Muscle layer of colon (tissue), 2 donors: Measurements from ENCODE around the gene ST3GAL4.
"Not testable (repeated sequence)": the region's sequence is repeated elsewhere in the genome, so short reads cannot be mapped to it uniquely, and the experiment has no call there.

ENCODE experiments used
- H3K27ac ChIP-seq: one replicate; pipeline ENCODE4 v1.7.0; 2013; ENCODE audit warnings: low read depth, mild to moderate bottlenecking, low read length, moderate library complexity
- H3K27me3 ChIP-seq, 2 donors: one replicate each; pipeline ENCODE4 v1.7.0; 2013; ENCODE audit warnings: low read length in 2 of 2, mild to moderate bottlenecking in 2 of 2; ENCODE audit not compliant: insufficient read depth in 2 of 2, control insufficient read depth in 1 of 2
- H3K36me3 ChIP-seq: one replicate; pipeline ENCODE4 v1.7.0; 2013; ENCODE audit warnings: mild to moderate bottlenecking, low read length; ENCODE audit not compliant: insufficient read depth
- H3K4me1 ChIP-seq: one replicate; pipeline ENCODE4 v1.7.0; 2013; ENCODE audit warnings: mild to moderate bottlenecking, low read length; ENCODE audit not compliant: insufficient read depth
- H3K4me3 ChIP-seq, 2 donors: one replicate each; pipeline ENCODE4 v1.7.0; 2013; ENCODE audit warnings: low read length in 2 of 2, low read depth in 1 of 2, mild to moderate bottlenecking in 1 of 2, moderate library complexity in 1 of 2
- H3K9ac ChIP-seq: one replicate; pipeline ENCODE4 v1.7.0; 2013; ENCODE audit warnings: low read length
- H3K9me3 ChIP-seq: one replicate; pipeline ENCODE4 v1.7.0; 2013; ENCODE audit warnings: mild to moderate bottlenecking, low read length
- donor health status: abdominal sarcoma.
- donor health status: Adenocarcinoma of cecum.

ST3GAL4 gene

DNA sequence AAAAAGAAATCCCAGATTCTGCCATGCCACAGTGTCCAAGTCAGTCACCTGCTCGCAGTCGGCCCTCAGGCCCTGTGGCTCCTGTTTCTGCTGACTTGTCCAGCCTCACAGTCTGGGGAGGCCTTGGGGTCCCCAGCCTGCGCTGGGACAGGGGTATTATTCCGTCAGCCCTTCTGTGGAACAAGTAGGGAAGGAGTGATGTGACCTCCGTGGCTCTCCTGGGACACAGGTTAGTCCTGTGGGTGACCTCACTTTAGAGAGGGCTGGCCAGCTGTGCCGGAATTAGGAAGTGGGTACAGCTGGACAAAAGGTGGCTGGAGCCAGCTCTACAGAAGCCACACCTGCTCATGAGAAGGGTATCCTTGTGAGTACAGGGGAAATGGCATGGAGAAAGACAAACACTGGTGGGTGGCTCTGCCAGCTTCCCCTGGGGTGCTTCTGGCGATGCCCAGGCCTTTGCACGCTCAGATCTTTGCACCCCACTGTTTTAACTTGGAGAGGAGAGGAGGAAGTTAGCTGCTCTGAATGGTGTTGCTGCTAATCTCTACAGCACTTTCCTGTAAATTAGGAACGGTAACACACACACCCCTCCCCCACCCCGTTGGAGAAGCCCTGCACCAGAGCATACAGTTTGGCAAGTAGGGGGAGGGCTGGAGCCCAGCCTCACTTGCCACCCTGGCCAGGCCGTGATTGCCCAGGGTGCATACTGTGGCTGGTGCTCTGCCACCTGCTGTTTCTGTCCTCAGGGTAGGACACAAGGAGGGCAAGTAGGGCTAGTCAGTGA is 13.0 kb downstream of the ST3GAL4 start:
- not testable (repeated sequence) for H3K4me3 ChIP-seq, H3K36me3 ChIP-seq, H3K27ac ChIP-seq, H3K9me3 ChIP-seq, H3K9ac ChIP-seq, H3K27me3 ChIP-seq
- H3K4me1 ChIP-seq = peaks cover 21% of the 10 kb centered on the region

DNA sequence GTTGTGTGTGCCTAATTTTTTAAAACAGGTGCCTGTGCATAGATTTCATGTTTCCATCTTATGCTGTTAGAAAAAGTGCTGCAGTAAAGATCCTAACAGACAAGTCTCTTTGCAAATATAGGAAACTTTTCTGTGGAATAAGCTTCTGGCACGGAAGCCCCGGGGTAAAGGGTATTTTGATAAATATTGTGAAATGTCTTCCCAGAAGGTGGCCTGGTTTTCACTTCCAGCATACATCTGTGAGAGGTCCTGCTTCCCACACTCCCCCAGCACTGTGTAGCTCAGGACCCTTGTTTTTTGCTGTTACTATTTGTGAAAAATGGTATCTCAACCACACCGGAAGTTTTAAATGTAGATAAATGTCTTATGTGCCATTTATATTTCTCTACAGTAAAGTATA is 14.5 kb downstream of the ST3GAL4 start:
- H3K27me3 ChIP-seq = no peaks in the 10 kb centered on the region
- no peak overlapping the region for H3K9ac ChIP-seq
- H3K27ac ChIP-seq = no peak overlapping the region
- H3K9me3 ChIP-seq = no peaks in the 10 kb centered on the region
- no peak overlapping the region for H3K4me3 ChIP-seq
- peaks cover 17% of the 10 kb centered on the region for H3K4me1 ChIP-seq
- no peaks in the 10 kb centered on the region for H3K36me3 ChIP-seq

DNA sequence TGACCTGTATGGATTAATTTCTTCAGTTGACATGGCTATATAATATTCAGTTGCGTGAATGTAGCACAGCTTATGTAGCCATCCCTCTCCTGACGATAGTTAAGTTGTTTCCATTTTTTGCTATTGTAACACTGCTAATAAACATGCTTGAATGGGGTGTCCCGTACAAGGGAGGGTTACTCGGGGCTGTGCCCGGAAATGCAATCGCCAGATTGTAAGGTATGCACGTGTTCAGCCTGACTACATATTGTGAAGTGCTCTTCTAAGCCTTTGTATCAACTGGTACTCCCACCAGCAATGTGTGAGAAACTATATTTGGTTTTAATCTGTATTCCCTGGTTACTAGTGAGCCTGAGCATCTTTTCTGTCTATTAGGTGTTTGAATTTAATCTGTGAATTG is 16.1 kb downstream of the ST3GAL4 start:
- Histone ChIP-seq H3K27ac (no peak overlapping the region), H3K4me3 (no peak overlapping the region), H3K36me3 (no peaks in the 10 kb centered on the region), H3K9ac (no peak overlapping the region), H3K27me3 (no peaks in the 10 kb centered on the region), H3K4me1 (peaks cover 10% of the 10 kb centered on the region), H3K9me3 (no peaks in the 10 kb centered on the region)

DNA sequence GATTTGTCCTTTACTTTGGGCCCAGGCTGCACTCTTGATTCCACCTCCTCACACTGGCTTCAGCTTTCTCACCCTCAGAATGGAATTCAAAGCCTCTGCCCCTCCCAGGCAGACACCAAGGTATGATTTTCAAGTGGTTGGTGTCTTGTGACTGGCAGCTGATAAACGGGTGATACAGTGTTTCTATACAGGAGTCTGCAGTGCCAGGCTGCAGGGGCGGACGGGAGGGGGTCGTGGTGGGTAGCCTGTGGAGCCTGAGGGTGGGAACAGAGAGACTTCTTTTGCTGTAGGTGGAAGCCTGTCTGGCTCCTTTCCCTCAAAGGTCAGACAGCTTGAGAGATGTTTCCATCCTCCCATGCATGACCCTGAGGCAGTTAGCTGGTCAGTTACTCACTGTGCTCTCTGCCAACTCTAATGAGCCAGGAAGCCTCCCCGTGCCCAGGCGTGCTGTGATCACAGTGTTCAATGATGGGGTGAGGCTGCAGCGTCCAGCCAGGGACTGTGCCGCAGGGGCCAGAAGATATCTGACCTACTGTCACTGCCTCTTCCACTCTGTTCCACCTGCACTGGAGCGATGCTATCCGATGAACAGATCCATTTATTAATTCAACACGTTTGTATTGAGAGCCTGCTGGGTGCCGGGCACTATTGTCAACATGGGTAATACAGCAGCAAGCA is 18.0 kb downstream of the ST3GAL4 start:
- H3K27ac ChIP-seq, H3K4me3 ChIP-seq, H3K4me1 ChIP-seq, H3K9ac ChIP-seq, H3K27me3 ChIP-seq, H3K36me3 ChIP-seq, H3K9me3 ChIP-seq: not testable (repeated sequence)

DNA sequence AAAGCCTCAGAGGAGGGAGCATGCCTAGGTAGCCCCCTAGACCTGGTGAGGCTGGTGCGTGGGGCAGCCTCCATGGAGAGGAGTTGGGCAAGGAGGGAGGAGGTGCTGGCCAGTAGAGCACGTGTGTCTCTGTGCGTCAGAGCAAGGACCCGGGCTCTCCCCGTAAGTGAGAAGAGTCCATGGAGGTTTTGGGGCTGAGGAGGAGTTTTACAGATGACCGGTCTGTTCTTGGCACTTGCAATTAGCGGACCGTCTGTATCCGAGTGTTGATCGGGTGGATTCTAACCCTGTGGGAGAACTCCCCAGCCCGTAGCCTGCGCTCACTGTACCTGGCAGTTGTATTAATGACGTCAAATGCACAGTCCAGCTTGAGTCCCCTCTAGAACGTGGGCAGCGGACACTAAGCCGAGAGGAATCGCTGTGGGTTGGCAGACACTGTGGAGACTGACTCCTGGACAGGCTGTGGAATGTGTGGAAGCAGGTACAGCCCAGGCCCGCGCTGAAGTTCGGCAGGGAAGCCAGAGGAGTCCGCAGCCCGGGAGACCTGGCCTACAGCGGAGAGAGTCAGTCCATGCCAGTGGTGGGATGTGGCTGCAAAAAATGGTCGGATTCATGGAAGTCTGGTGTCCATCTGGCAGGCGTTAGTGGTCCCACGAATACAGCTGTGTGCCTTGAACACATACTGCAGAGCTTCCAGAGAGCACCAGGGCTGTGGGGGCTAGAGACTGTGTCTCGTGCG is 19.2 kb downstream of the ST3GAL4 start:
- not testable (repeated sequence) for H3K36me3 ChIP-seq, H3K9ac ChIP-seq, H3K4me3 ChIP-seq, H3K27me3 ChIP-seq, H3K27ac ChIP-seq, H3K4me1 ChIP-seq, H3K9me3 ChIP-seq

DNA sequence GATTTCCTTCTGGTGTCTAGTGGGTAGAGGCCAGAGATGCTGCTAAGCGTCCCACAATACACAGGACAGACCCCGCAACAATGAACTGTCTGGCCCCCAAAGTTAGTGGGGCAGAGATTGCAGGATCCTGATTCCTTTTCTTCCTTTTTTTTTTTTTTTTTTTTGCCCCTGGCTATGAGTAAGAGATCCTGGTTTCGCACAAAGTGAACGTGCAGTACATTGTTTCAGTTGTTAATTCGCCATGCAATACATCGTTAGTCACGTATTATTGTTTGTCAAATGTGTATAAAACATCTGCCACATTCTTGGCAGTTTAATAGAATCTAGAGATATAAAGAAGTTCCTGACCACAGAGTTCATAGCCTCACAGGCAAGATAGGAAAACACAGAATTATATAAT is 20.2 kb downstream of the ST3GAL4 start:
- no peaks in the 10 kb centered on the region for H3K9me3 ChIP-seq
- no peaks in the 10 kb centered on the region for H3K27me3 ChIP-seq
- no peak overlapping the region for H3K27ac ChIP-seq
- H3K36me3 ChIP-seq = no peaks in the 10 kb centered on the region
- no peak overlapping the region for H3K9ac ChIP-seq
- H3K4me1 ChIP-seq = peaks cover 6% of the 10 kb centered on the region
- H3K4me3 ChIP-seq = no peak overlapping the region

DNA sequence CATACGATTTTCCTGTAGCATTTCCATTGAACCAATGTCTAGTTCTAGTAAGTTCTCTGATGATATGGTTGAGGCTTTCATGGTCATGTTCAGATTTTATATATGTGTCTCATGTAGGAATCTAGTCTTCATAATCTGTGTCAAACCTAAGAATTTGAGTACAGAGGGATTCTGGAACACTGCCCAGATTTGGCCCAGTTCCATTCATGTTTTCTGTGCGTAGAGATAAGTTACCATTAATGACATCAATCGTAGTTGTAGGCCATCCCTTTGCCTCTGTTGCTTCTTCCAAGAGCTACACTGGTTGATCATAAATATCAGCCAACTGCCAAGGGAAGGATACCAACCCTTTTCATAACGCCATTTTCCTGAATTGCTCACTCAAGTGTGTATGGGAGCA is 23.3 kb downstream of the ST3GAL4 start:
- no peak overlapping the region for H3K27ac ChIP-seq
- no peaks in the 10 kb centered on the region for H3K27me3 ChIP-seq
- no peaks in the 10 kb centered on the region for H3K9me3 ChIP-seq
- no peak overlapping the region for H3K9ac ChIP-seq
- H3K4me3 ChIP-seq = no peak overlapping the region
- H3K4me1 ChIP-seq = no peaks in the 10 kb centered on the region
- no peaks in the 10 kb centered on the region for H3K36me3 ChIP-seq

DNA sequence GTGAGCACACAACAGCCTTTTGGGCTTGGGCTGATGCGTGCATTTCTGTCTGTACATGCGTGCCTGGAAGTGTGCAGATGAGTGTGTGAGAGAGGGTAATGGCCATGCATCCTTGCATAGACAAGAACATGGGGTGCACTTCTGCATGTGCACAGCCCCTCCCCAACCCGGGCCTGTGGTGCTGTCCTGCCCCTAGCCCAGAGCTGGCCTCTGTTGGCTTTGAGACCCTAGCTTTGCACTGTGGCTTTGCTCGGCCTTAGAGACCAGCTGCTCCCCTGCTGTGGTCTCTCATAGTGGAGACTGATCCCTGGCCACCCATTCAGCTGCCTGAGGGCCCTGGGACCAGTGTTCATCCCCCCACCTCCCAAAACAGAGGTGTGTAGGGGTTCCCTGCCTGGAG is 25.4 kb downstream of the ST3GAL4 start:
- Histone ChIP-seq H3K9me3 (no peaks in the 10 kb centered on the region), H3K27me3 (no peaks in the 10 kb centered on the region), H3K9ac (no peak overlapping the region), H3K4me1 (no peaks in the 10 kb centered on the region), H3K27ac (no peak overlapping the region), H3K36me3 (no peaks in the 10 kb centered on the region), H3K4me3 (no peak overlapping the region)

DNA sequence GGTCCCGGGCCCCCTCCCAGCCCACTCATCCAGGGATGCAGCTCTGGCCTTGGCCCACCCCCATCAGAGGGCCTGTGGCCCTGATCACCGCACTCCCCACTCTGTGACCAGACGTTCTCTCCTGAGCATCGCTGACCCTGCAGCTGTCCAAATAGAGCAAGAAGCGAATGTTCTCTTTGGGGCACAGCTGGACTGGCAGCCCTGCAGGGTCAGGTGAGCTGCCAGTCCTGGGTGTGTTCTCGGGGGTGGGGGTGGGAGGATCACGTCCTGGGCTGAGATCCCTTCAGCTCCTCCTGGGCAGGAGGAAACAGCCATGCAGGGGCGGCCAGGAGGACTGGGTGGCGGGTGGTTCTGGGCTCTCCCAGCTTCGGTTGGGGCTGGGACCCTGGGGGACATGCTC is 26.5 kb downstream of the ST3GAL4 start:
- H3K9me3 ChIP-seq, H3K27ac ChIP-seq, H3K4me3 ChIP-seq, H3K9ac ChIP-seq, H3K27me3 ChIP-seq, H3K4me1 ChIP-seq, H3K36me3 ChIP-seq: not testable (repeated sequence)

DNA sequence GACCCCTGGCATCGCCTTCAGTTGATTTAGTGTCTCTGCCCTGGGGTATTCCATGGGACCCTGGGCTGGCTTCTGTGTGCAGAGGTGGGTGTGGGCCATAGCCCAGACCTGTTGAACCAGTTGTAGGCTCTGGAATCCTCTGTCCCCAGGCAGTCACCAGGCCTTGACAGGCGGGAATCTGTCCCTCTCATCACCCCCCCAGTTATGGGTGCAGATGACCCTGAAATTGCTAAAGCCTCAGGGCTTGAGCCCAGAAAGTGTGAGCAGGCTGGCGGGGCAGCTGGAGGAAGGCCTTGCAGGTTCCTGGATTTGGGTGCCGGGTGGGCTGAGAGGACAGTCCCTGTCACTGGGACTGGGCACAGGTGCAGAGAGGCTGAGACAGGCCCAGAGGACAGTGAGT is 27.2 kb downstream of the ST3GAL4 start:
- not testable (repeated sequence) for H3K4me1 ChIP-seq, H3K36me3 ChIP-seq, H3K9ac ChIP-seq, H3K27me3 ChIP-seq, H3K9me3 ChIP-seq, H3K4me3 ChIP-seq, H3K27ac ChIP-seq

DNA sequence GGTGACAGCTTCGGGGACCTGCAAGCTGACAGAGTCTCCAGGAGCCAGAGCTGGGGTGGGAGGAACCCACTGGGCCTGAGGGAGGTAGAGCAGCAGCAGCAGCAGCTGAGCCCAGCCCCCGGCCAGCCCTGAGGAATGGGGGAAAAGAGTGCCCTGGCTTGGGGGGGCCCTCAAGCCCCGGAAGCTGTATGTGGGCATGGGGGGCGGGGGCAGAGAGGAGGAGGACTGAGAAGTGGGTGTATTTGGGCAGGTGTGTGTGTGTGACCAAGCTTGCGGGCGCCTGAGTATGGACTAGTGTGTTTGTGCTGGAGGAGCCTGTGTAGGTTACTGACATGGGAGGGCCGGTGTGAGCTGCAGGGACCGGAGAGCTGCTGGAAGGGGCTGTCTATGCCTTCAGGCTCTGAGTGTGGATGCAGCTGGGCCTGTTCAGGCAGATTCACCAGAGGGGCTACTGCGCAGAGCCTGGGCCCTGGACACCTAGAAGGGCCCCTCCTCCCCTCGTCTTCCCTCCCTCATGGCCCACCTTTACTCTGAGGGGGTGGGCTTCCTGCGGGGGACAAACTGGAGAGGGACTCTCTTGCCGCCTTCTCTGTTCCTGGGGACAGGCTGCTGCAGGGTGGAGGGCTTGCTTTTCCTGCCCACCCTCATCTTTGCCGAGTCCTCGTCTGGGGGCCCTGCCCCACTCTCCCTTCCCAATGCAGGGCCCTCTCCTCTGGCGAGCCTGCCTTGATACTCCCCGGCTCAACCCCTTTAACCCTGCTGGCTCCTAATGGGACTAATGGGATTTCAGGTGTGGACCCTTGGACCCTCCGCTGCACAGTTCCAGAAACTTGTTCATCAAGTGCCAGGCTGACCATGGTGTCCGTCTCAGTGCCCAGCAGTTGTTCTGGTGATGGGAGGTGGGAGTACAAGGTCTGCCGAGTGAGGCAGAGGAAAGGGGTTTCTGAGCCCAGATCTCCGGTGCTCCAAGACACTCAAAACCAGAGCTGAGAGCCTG is 28.2 kb downstream of the ST3GAL4 start:
- H3K4me1 ChIP-seq = peaks cover 4% of the 10 kb centered on the region
- H3K9ac ChIP-seq = no peak overlapping the region

More for the DNA sequence above, 28.2 kb downstream of the ST3GAL4 start:
- H3K9me3 ChIP-seq = no peaks in the 10 kb centered on the region
- no peaks in the 10 kb centered on the region for H3K27me3 ChIP-seq
- no peak overlapping the region for H3K4me3 ChIP-seq
- no peak overlapping the region for H3K27ac ChIP-seq
- no peaks in the 10 kb centered on the region for H3K36me3 ChIP-seq
